CD4-positive, alpha-beta memory T cell (primary cell): Measurements from ENCODE around the gene ETV5. TPM values are rescaled to one million over a fixed set of nuclear protein-coding genes. Genes with fewer than 3 reads are reported as not detected.

Source experiments
- CTCF ChIA-PET: fragments of 350-600 bp; sonication (Branson Sonifier 250); formaldehyde crosslinking; loops from one replicate; lab custom pipeline; 2021; ENCODE audit warnings: inconsistent platforms; ENCODE audit not compliant: partially characterized antibody; lab: Charles Lee
- POLR2A ChIA-PET: fragments of 350-600 bp; sonication (Branson Sonifier 250); formaldehyde crosslinking; loops from one replicate; lab custom pipeline; 2021; ENCODE audit not compliant: partially characterized antibody; lab: Charles Lee
- DNase-seq, 5 donors: peaks; one replicate each; pipeline versions ENCODE4 v3.0.0 to v3.0.0-alpha.2; 2020 to 2022; ENCODE audit warnings: mixed read lengths in 1 of 5
- H3K27ac ChIP-seq: one replicate; pipeline ENCODE4 v1.7.0; 2013; ENCODE audit warnings: low read depth, low read length
- H3K27me3 ChIP-seq: 2 replicates; pipeline ENCODE4 v1.7.0; 2013; ENCODE audit warnings: mild to moderate bottlenecking, low read length, moderate library complexity; ENCODE audit not compliant: insufficient read depth
- H3K36me3 ChIP-seq: 2 replicates; pipeline ENCODE4 v1.7.0; 2013; ENCODE audit warnings: mild to moderate bottlenecking, low read length, moderate library complexity; ENCODE audit not compliant: insufficient read depth
- H3K4me1 ChIP-seq: 2 replicates; pipeline ENCODE4 v1.7.0; 2013; ENCODE audit warnings: mild to moderate bottlenecking, low read length, moderate library complexity; ENCODE audit not compliant: insufficient read depth
- H3K4me3 ChIP-seq, 2 donors: one replicate each; pipeline ENCODE4 v1.7.0; 2013; ENCODE audit warnings: low read length in 2 of 2, mild to moderate bottlenecking in 1 of 2
- H3K9me3 ChIP-seq, 2 donors: one replicate each; pipeline ENCODE4 v1.7.0; 2013; ENCODE audit warnings: low read length in 2 of 2, control low read depth in 1 of 2; ENCODE audit not compliant: control insufficient read depth in 1 of 2
- H3K27ac Mint-ChIP-seq, 7 donors: one replicate each; pipeline ENCODE4 v1.8.0; 2020 to 2021; ENCODE audit warnings: mixed read lengths in 7 of 7, mild to moderate bottlenecking in 6 of 7, inconsistent platforms in 3 of 7, moderate library complexity in 3 of 7
- H3K27me3 Mint-ChIP-seq, 2 donors: one replicate each; pipeline ENCODE4 v1.8.0; 2020 to 2021; ENCODE audit warnings: mixed read lengths in 2 of 2
- H3K36me3 Mint-ChIP-seq, 2 donors: one replicate each; pipeline ENCODE4 v1.8.0; 2020 to 2021; ENCODE audit warnings: mixed read lengths in 2 of 2, inconsistent platforms in 1 of 2, mild to moderate bottlenecking in 1 of 2
- H3K4me1 Mint-ChIP-seq, 4 donors: one replicate each; pipeline ENCODE4 v1.8.0; 2020 to 2021; ENCODE audit warnings: mixed read lengths in 4 of 4, mild to moderate bottlenecking in 1 of 4
- H3K4me3 Mint-ChIP-seq, 8 donors: one replicate each; pipeline ENCODE4 v1.8.0; 2020 to 2021; ENCODE audit warnings: mixed read lengths in 8 of 8, mild to moderate bottlenecking in 7 of 8, moderate library complexity in 6 of 8, inconsistent platforms in 3 of 8
- H3K9me3 Mint-ChIP-seq, 8 donors: one replicate each; pipeline ENCODE4 v1.8.0; 2020 to 2021; ENCODE audit warnings: mixed read lengths in 8 of 8, mild to moderate bottlenecking in 5 of 8, inconsistent platforms in 3 of 8, moderate library complexity in 1 of 8
- intact Hi-C: fragments of 100-400 bp; cut with micrococcal nuclease; formaldehyde crosslinking; loops from one replicate; pipeline ENCODE4 v1.15.1; 2023
- polyA plus RNA-seq, 2 donors: library from polyadenylated mRNA; unstranded; fragments of 300-500 nt; fragmentation: Illumina TruSeq; gene quantifications; one replicate each; pipeline ENCODE4 v1.2.3, GENCODE V29; 2021
- total RNA-seq, 2 experiments: library from RNA; stranded (reverse); gene quantifications; one replicate each; pipeline ENCODE4 v1.2.3, GENCODE V29; 2021

The ETV5 gene
- total and polyA plus RNA-seq, 4 experiments from 2014 or later, result 0.81 to 1.1 TPM; not detected in 2

GRCh38 chr3:186084264-186084663, 24.6 kb downstream of the ETV5 start:
- Mint-ChIP-seq H3K27ac (no peak overlapping the region), H3K4me1 (no peaks in the 10 kb centered on the region), H3K4me3 (no peak overlapping the region), H3K27me3 (peaks cover 18 to 31% of the 10 kb centered on the region in 2 donors), H3K9me3 (no peaks in the 10 kb centered on the region), H3K36me3 (no peaks in the 10 kb centered on the region)
- POLR2A ChIA-PET, result no interaction called here
- intact Hi-C loops, result no loop called here
- no peak for DNase-seq
- no peaks in the 10 kb centered on the region for H3K36me3 ChIP-seq
- H3K9me3 ChIP-seq, result no peaks in the 10 kb centered on the region
- CTCF ChIA-PET, result interaction anchor here (0.7 kb wide), 1 partner anchor 451 kb away, joined by 3 read pairs; no protein-coding TSS in a partner anchor
- no peaks in the 10 kb centered on the region for H3K27me3 ChIP-seq
- no peak overlapping the region for H3K4me3 ChIP-seq
- no peak overlapping the region for H3K27ac ChIP-seq
- no peaks in the 10 kb centered on the region for H3K4me1 ChIP-seq

GRCh38 chr3:186083746-186084145, 25.1 kb downstream of the ETV5 start:
- H3K4me3 Mint-ChIP-seq, result no peak overlapping the region
- H3K4me1 ChIP-seq, result no peaks in the 10 kb centered on the region
- no peak overlapping the region for H3K27ac Mint-ChIP-seq
- no peaks in the 10 kb centered on the region for H3K9me3 ChIP-seq
- CTCF ChIA-PET, result interaction anchor here (0.7 kb wide), 1 partner anchor 451 kb away, joined by 3 read pairs; no protein-coding TSS in a partner anchor
- no peak for DNase-seq
- H3K27ac ChIP-seq, result no peak overlapping the region
- POLR2A ChIA-PET, result no interaction called here
- H3K4me3 ChIP-seq, result no peak overlapping the region
- H3K36me3 Mint-ChIP-seq, result no peaks in the 10 kb centered on the region
- no peaks in the 10 kb centered on the region for H3K4me1 Mint-ChIP-seq
- intact Hi-C loops, result no loop called here
- no peaks in the 10 kb centered on the region for H3K36me3 ChIP-seq
- H3K9me3 Mint-ChIP-seq, result no peaks in the 10 kb centered on the region
- H3K27me3 ChIP-seq, result no peaks in the 10 kb centered on the region
- H3K27me3 Mint-ChIP-seq, result peaks cover 19 to 36% of the 10 kb centered on the region in 2 donors

GRCh38 chr3:186082150-186082549, 26.7 kb downstream of the ETV5 start:
- Histone ChIP-seq H3K4me3 (no peak overlapping the region), H3K27me3 (no peaks in the 10 kb centered on the region), H3K36me3 (no peaks in the 10 kb centered on the region), H3K27ac (no peak overlapping the region), H3K9me3 (no peaks in the 10 kb centered on the region), H3K4me1 (no peaks in the 10 kb centered on the region)
- intact Hi-C loops, result no loop called here
- Mint-ChIP-seq H3K4me1 (no peaks in the 10 kb centered on the region), H3K27me3 (peaks cover 14 to 32% of the 10 kb centered on the region in 2 donors), H3K27ac (no peak overlapping the region), H3K9me3 (no peaks in the 10 kb centered on the region), H3K36me3 (no peaks in the 10 kb centered on the region), H3K4me3 (no peak overlapping the region)
- POLR2A ChIA-PET, result no interaction called here
- no peak for DNase-seq
- CTCF ChIA-PET, result interaction anchor here (1.6 kb wide), 1 partner anchor 9 kb away, joined by 3 read pairs; no protein-coding TSS in a partner anchor

- Mint-ChIP-seq H3K27ac (no peak overlapping the region), H3K36me3 (no peaks in the 10 kb centered on the region), H3K4me1 (no peaks in the 10 kb centered on the region), H3K27me3 (peaks cover 11 to 32% of the 10 kb centered on the region in 2 donors), H3K4me3 (no peak overlapping the region), H3K9me3 (no peaks in the 10 kb centered on the region)
- H3K4me3 ChIP-seq, result no peak overlapping the region
- intact Hi-C loops, result no loop called here
- ChIA-PET POLR2A (no interaction called here), CTCF (interaction anchor here (1.6 kb wide), 1 partner anchor 8 kb away, joined by 3 read pairs; no protein-coding TSS in a partner anchor)
- no peaks in the 10 kb centered on the region for H3K4me1 ChIP-seq
- no peak for DNase-seq
- H3K36me3 ChIP-seq, result no peaks in the 10 kb centered on the region
- no peaks in the 10 kb centered on the region for H3K9me3 ChIP-seq
- no peaks in the 10 kb centered on the region for H3K27me3 ChIP-seq
- no peak overlapping the region for H3K27ac ChIP-seq
These were observed 27.2 kb downstream of the ETV5 start for GRCh38 chr3:186081678-186082077.

GRCh38 chr3:186080849-186081438, 27.9 kb downstream of the ETV5 start:
- Mint-ChIP-seq H3K9me3 (no peaks in the 10 kb centered on the region), H3K4me1 (no peaks in the 10 kb centered on the region), H3K27me3 (peaks cover 11 to 32% of the 10 kb centered on the region in 2 donors), H3K36me3 (no peaks in the 10 kb centered on the region), H3K4me3 (no peak overlapping the region), H3K27ac (no peak overlapping the region)
- H3K36me3 ChIP-seq, result no peaks in the 10 kb centered on the region
- intact Hi-C loops, result no loop called here
- no peak for DNase-seq
- POLR2A ChIA-PET, result no interaction called here
- H3K9me3 ChIP-seq, result no peaks in the 10 kb centered on the region
- CTCF ChIA-PET, result no interaction called here
- H3K4me1 ChIP-seq, result no peaks in the 10 kb centered on the region
- H3K27ac ChIP-seq, result no peak overlapping the region
- H3K4me3 ChIP-seq, result no peak overlapping the region
- H3K27me3 ChIP-seq, result no peaks in the 10 kb centered on the region

- Histone ChIP-seq H3K4me3 (no peak overlapping the region), H3K36me3 (no peaks in the 10 kb centered on the region), H3K27me3 (no peaks in the 10 kb centered on the region), H3K4me1 (no peaks in the 10 kb centered on the region), H3K27ac (no peak overlapping the region), H3K9me3 (no peaks in the 10 kb centered on the region)
- ChIA-PET POLR2A (no interaction called here), CTCF (no interaction called here)
- H3K36me3 Mint-ChIP-seq, result no peaks in the 10 kb centered on the region
- no peak overlapping the region for H3K27ac Mint-ChIP-seq
- no peak overlapping the region for H3K4me3 Mint-ChIP-seq
- intact Hi-C loops, result no loop called here
- H3K4me1 Mint-ChIP-seq, result no peaks in the 10 kb centered on the region
- peaks cover 0 to 6% (median 2%) of the 10 kb centered on the region in 8 donors for H3K9me3 Mint-ChIP-seq
- peaks cover 7 to 29% of the 10 kb centered on the region in 2 donors for H3K27me3 Mint-ChIP-seq
- no peak for DNase-seq
These were observed 29.0 kb downstream of the ETV5 start for GRCh38 chr3:186079925-186080324.

- Histone ChIP-seq H3K9me3 (no peaks in the 10 kb centered on the region), H3K27me3 (no peaks in the 10 kb centered on the region), H3K4me3 (no peak overlapping the region), H3K27ac (no peak overlapping the region), H3K4me1 (no peaks in the 10 kb centered on the region), H3K36me3 (no peaks in the 10 kb centered on the region)
- Mint-ChIP-seq H3K27ac (no peak overlapping the region), H3K9me3 (peaks cover 0 to 13% (median 5%) of the 10 kb centered on the region in 8 donors), H3K4me1 (no peaks in the 10 kb centered on the region), H3K36me3 (no peaks in the 10 kb centered on the region), H3K4me3 (no peak overlapping the region), H3K27me3 (peaks cover 9 to 29% of the 10 kb centered on the region in 2 donors)
- intact Hi-C loops, result no loop called here
- POLR2A ChIA-PET, result no interaction called here
- CTCF ChIA-PET, result no interaction called here
- DNase-seq, result no peak
These were observed 31.4 kb downstream of the ETV5 start for GRCh38 chr3:186077466-186077865.
